Cardiac muscle cell (in vitro differentiated cells and primary cell): ENCODE data around the gene BCAM. TPM values are rescaled to one million over a fixed set of nuclear protein-coding genes. Genes with fewer than 3 reads are reported as not detected.

Experiments
- DNase-seq, 2 donors: peaks; one replicate each; pipeline versions ENCODE4 v3.0.0 to v3.0.0-alpha.2; 2010 to 2017; ENCODE audit warnings: low read depth in 1 of 2, low spot score in 1 of 2
- H3K27ac ChIP-seq: fragments of 200-600 bp; sonication (generic); 2 replicates; pipeline ENCODE4 v1.5.1; 2016
- H3K27me3 ChIP-seq: fragments of 200-600 bp; sonication (generic); 2 replicates; pipeline ENCODE4 v1.6.0; 2016; ENCODE audit warnings: control low read depth
- H3K36me3 ChIP-seq: fragments of 200-600 bp; sonication (generic); 2 replicates; pipeline ENCODE4 v1.5.1; 2016; ENCODE audit warnings: control low read depth
- H3K4me1 ChIP-seq: fragments of 200-600 bp; sonication (generic); 2 replicates; pipeline ENCODE4 v1.8.1; 2017; ENCODE audit warnings: low read depth, mild to moderate bottlenecking, mixed run types
- H3K4me3 ChIP-seq: fragments of 200-600 bp; sonication (generic); 2 replicates; pipeline ENCODE4 v1.5.1; 2016; ENCODE audit warnings: mild to moderate bottlenecking
- H3K9me3 ChIP-seq: fragments of 200-600 bp; sonication (generic); 2 replicates; pipeline ENCODE4 v1.5.1; 2017; ENCODE audit warnings: low read depth, mild to moderate bottlenecking, control low read depth
- CTCF ChIP-seq: IDR thresholded peaks from 2 replicates; pipeline ENCODE4 v1.5.1; 2012; ENCODE audit warnings: low read depth, mild to moderate bottlenecking, low read length
- polyA plus RNA-seq: library from polyadenylated mRNA; unstranded; fragments of >200 nt; fragmentation: Nextera tagmentation; extraction: Ambion mirVana; gene quantifications from 2 replicates; pipeline ENCODE4 v1.2.1, GENCODE V29; 2016
- total RNA-seq: library from RNA; depleted of rRNA; stranded (reverse); fragments of >200 nt; gene quantifications from 2 replicates; pipeline ENCODE4 v1.2.3, GENCODE V29; 2016

The BCAM gene
- total and polyA plus RNA-seq, 2 experiments from 2014 or later: 41.4 to 338 TPM

- Histone ChIP-seq H3K4me3 (peak overlapping the region; percentile 78), H3K27me3 (no peaks in the 10 kb centered on the region), H3K36me3 (peaks cover 2% of the 10 kb centered on the region), H3K4me1 (peaks cover 20% of the 10 kb centered on the region), H3K9me3 (no peaks in the 10 kb centered on the region), H3K27ac (peak overlapping the region; percentile 99)
- DNase-seq: peak in 1 of 2 donors; percentile 26
- TF ChIP-seq CTCF: no peak
Measured at GRCh38 chr19:44848812-44849447, 40.0 kb downstream of the BCAM start.

GRCh38 chr19:44850641-44851109, 41.8 kb downstream of the BCAM start:
- no peak overlapping the region for H3K4me3 ChIP-seq
- H3K27me3 ChIP-seq: no peaks in the 10 kb centered on the region
- TF ChIP-seq CTCF: no peak
- DNase-seq: no peak
- H3K27ac ChIP-seq: peak overlapping the region; percentile 99
- H3K36me3 ChIP-seq: peaks cover 5% of the 10 kb centered on the region
- H3K4me1 ChIP-seq: peaks cover 20% of the 10 kb centered on the region
- no peaks in the 10 kb centered on the region for H3K9me3 ChIP-seq

GRCh38 chr19:44851427-44851826, 42.5 kb downstream of the BCAM start:
- H3K9me3 ChIP-seq: no peaks in the 10 kb centered on the region
- H3K4me1 ChIP-seq: peaks cover 20% of the 10 kb centered on the region
- no peak for TF ChIP-seq CTCF
- H3K27me3 ChIP-seq: no peaks in the 10 kb centered on the region
- no peak for DNase-seq
- no peak overlapping the region for H3K4me3 ChIP-seq
- H3K27ac ChIP-seq: peak overlapping the region; percentile 48
- H3K36me3 ChIP-seq: peaks cover 5% of the 10 kb centered on the region

- H3K27me3 ChIP-seq: no peaks in the 10 kb centered on the region
- no peaks in the 10 kb centered on the region for H3K9me3 ChIP-seq
- no peak for DNase-seq
- H3K4me1 ChIP-seq: no peaks in the 10 kb centered on the region
- H3K4me3 ChIP-seq: no peak overlapping the region
- peaks cover 5% of the 10 kb centered on the region for H3K36me3 ChIP-seq
- no peak for TF ChIP-seq CTCF
- no peak overlapping the region for H3K27ac ChIP-seq
Measured at GRCh38 chr19:44855606-44856005, 46.7 kb downstream of the BCAM start.

- Histone ChIP-seq H3K27ac (peak overlapping the region; percentile 68), H3K4me1 (no peaks in the 10 kb centered on the region), H3K4me3 (no peak overlapping the region), H3K9me3 (no peaks in the 10 kb centered on the region), H3K36me3 (peaks cover 5% of the 10 kb centered on the region), H3K27me3 (no peaks in the 10 kb centered on the region)
- DNase-seq: no peak
- no peak for TF ChIP-seq CTCF
Measured at GRCh38 chr19:44856421-44857083, 47.6 kb downstream of the BCAM start.
